ENCODE results near the gene PLSCR2. TPM values are rescaled to one million over a fixed set of nuclear protein-coding genes. Genes with fewer than 3 reads are reported as not detected.
"Not testable (repeated sequence)": the region's sequence is repeated elsewhere in the genome, so short reads cannot be mapped to it uniquely, and the experiment has no call there.

Gene PLSCR2
- total RNA-seq, 1 donor = 0.43 TPM

GRCh38 chr3:146485297-146485696 is 15.9 kb upstream of the PLSCR2 start:
- no peak for DNase-seq (ENCODE audit: low read depth)
- no peak for TF ChIP-seq CTCF (IDR thresholded peaks at IDR 0.05; ENCODE audit: insufficient read depth, low read depth, low read length)
- H3K4me3 ChIP-seq (ENCODE audit: low read depth, low read length) = no peak overlapping the region

- no peak overlapping the region for H3K4me3 ChIP-seq (ENCODE audit: low read depth, low read length)
- TF ChIP-seq CTCF (IDR thresholded peaks at IDR 0.05; ENCODE audit: insufficient read depth, low read depth, low read length) = no peak
- no peak for DNase-seq (ENCODE audit: low read depth)
Observed at GRCh38 chr3:146476094-146476740, 6.9 kb upstream of the PLSCR2 start.

GRCh38 chr3:146474976-146475375 is 5.6 kb upstream of the PLSCR2 start:
- not testable (repeated sequence) for H3K4me3 ChIP-seq (ENCODE audit: low read depth, low read length); DNase-seq (ENCODE audit: low read depth)

- H3K4me3 ChIP-seq (ENCODE audit: low read depth, low read length) = no peak overlapping the region
- TF ChIP-seq CTCF (IDR thresholded peaks at IDR 0.05; ENCODE audit: insufficient read depth, low read depth, low read length) = no peak
- DNase-seq (ENCODE audit: low read depth) = no peak
Observed at GRCh38 chr3:146473726-146474125, 4.4 kb upstream of the PLSCR2 start.

- no peak for DNase-seq (ENCODE audit: low read depth)
- no peak for TF ChIP-seq CTCF (IDR thresholded peaks at IDR 0.05; ENCODE audit: insufficient read depth, low read depth, low read length)
- H3K4me3 ChIP-seq (ENCODE audit: low read depth, low read length) = no peak overlapping the region
Observed at GRCh38 chr3:146472611-146473010, 3.2 kb upstream of the PLSCR2 start.

GRCh38 chr3:146471012-146471411 is 1.7 kb upstream of the PLSCR2 start:
- no peak for DNase-seq (ENCODE audit: low read depth)
- H3K4me3 ChIP-seq (ENCODE audit: low read depth, low read length) = no peak overlapping the region
- no peak for TF ChIP-seq CTCF (IDR thresholded peaks at IDR 0.05; ENCODE audit: insufficient read depth, low read depth, low read length)

GRCh38 chr3:146470425-146470990 is 1.1 kb upstream of the PLSCR2 start:
- DNase-seq (ENCODE audit: low read depth) = no peak
- H3K4me3 ChIP-seq (ENCODE audit: low read depth, low read length) = no peak overlapping the region
- no peak for TF ChIP-seq CTCF (IDR thresholded peaks at IDR 0.05; ENCODE audit: insufficient read depth, low read depth, low read length)
